SH-SY5Y (cell line): ENCODE results near the gene MYO1B.

Experiments used
- GATA2 ChIP-seq: IDR thresholded peaks from 2 replicates; pipeline ENCODE4 v1.6.1; 2011; ENCODE audit warnings: mild to moderate bottlenecking, low read depth, low read length
- GATA3 ChIP-seq: IDR thresholded peaks from 2 replicates; pipeline ENCODE4 v1.6.1; 2011; ENCODE audit warnings: low read depth, mild to moderate bottlenecking, low read length, moderate library complexity

DNA sequence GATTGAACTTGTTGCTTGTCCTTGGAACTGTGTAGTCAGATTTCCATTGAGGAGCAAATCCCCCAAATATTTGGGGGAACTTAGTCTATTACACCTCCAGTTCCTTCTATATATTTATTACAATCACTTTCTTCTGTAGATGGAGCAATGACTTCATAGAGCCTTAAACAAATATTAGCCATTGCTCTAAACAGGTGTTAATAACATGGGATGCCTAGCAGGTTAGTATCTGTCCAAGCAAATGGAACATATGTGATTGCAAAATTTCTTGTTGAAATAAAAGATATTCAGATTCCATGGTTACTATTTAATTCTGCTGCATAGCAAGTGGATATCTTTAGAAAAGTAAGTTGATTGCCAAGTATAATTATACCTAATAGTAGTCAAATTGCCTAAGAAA, 225.1 kb downstream of the MYO1B start:
- TF ChIP-seq GATA3 (no peak), GATA2 (no peak)
